Activated naive CD4-positive, alpha-beta T cell treated with anti-CD3 and anti-CD28 coated beads for 36 hours (primary cell): ENCODE results near the gene ARRDC5. TPM values are rescaled to one million over a fixed set of nuclear protein-coding genes. Genes with fewer than 3 reads are reported as not detected.
"Not testable (repeated sequence)": the region's sequence is repeated elsewhere in the genome, so short reads cannot be mapped to it uniquely, and the experiment has no call there.

Experiments used
- CTCF ChIA-PET: fragments of 350-600 bp; sonication (Branson Sonifier 250); formaldehyde crosslinking; loops from one replicate; lab custom pipeline; 2021; ENCODE audit warnings: antibody characterized with exemption; lab: Charles Lee
- DNase-seq: peaks from one replicate; pipeline ENCODE4 v3.0.0-alpha.2; 2020
- H3K27ac Mint-ChIP-seq: one replicate; pipeline ENCODE4 v1.8.0; 2021; ENCODE audit warnings: mild to moderate bottlenecking, mixed read lengths
- H3K27me3 Mint-ChIP-seq: one replicate; pipeline ENCODE4 v1.8.0; 2021; ENCODE audit warnings: low read depth, mixed read lengths
- H3K36me3 Mint-ChIP-seq: one replicate; pipeline ENCODE4 v1.8.0; 2021; ENCODE audit warnings: low read depth, mixed read lengths
- H3K4me1 Mint-ChIP-seq: one replicate; pipeline ENCODE4 v1.8.0; 2021; ENCODE audit warnings: low read depth, mixed read lengths
- H3K4me3 Mint-ChIP-seq: one replicate; pipeline ENCODE4 v1.8.0; 2021; ENCODE audit warnings: mild to moderate bottlenecking, moderate library complexity, mixed read lengths
- H3K9me3 Mint-ChIP-seq: one replicate; pipeline ENCODE4 v1.8.0; 2021; ENCODE audit warnings: mixed read lengths
- intact Hi-C: fragments of 100-400 bp; cut with micrococcal nuclease; formaldehyde crosslinking; loops from one replicate; pipeline ENCODE4 v1.15.1; 2023
- total RNA-seq, 2 experiments: library from RNA; stranded (reverse); gene quantifications; one replicate each; pipeline ENCODE4 v1.2.3, GENCODE V29; 2021

ARRDC5 gene
- total RNA-seq, 2 experiments from 2014 or later: not detected

GRCh38 chr19:4884993-4885392, 17.7 kb downstream of the ARRDC5 start:
- H3K9me3 Mint-ChIP-seq, intact Hi-C loops, CTCF ChIA-PET: not testable (repeated sequence)

GRCh38 chr19:4882874-4883273, 19.8 kb downstream of the ARRDC5 start:
- H3K4me1 Mint-ChIP-seq, H3K4me3 Mint-ChIP-seq, H3K27me3 Mint-ChIP-seq, H3K9me3 Mint-ChIP-seq, intact Hi-C loops, H3K27ac Mint-ChIP-seq, DNase-seq, H3K36me3 Mint-ChIP-seq: not testable (repeated sequence)
- CTCF ChIA-PET: interaction anchor here (0.6 kb wide), 1 partner anchor 9 kb away, joined by 3 read pairs; no protein-coding TSS in a partner anchor

More at GRCh38 chr19:4884993-4885392, 17.7 kb downstream of the ARRDC5 start:
- not testable (repeated sequence) for H3K36me3 Mint-ChIP-seq, H3K27ac Mint-ChIP-seq, DNase-seq, H3K4me1 Mint-ChIP-seq, H3K4me3 Mint-ChIP-seq, H3K27me3 Mint-ChIP-seq

- Mint-ChIP-seq H3K4me3 (peak overlapping the region; percentile 6), H3K27me3 (no peaks in the 10 kb centered on the region)
- no peak for DNase-seq
Observed at GRCh38 chr19:4879041-4879440, 23.7 kb downstream of the ARRDC5 start.

GRCh38 chr19:4878491-4878968, 24.2 kb downstream of the ARRDC5 start:
- CTCF ChIA-PET: no interaction called here
- Mint-ChIP-seq H3K9me3 (no peaks in the 10 kb centered on the region), H3K4me3 (peak overlapping the region; percentile 6), H3K4me1 (peaks cover 6% of the 10 kb centered on the region), H3K27ac (no peak overlapping the region), H3K36me3 (no peaks in the 10 kb centered on the region), H3K27me3 (no peaks in the 10 kb centered on the region)
- DNase-seq: peak; percentile 31
- intact Hi-C loops: no loop called here

More at GRCh38 chr19:4879041-4879440, 23.7 kb downstream of the ARRDC5 start:
- no peaks in the 10 kb centered on the region for H3K9me3 Mint-ChIP-seq
- intact Hi-C loops: no loop called here
- no peaks in the 10 kb centered on the region for H3K36me3 Mint-ChIP-seq
- peaks cover 6% of the 10 kb centered on the region for H3K4me1 Mint-ChIP-seq
- H3K27ac Mint-ChIP-seq: no peak overlapping the region
- CTCF ChIA-PET: interaction anchor here (0.6 to 0.9 kb wide), 2 partner anchors 8 to 13 kb away, joined by 3 to 4 read pairs; no protein-coding TSS in a partner anchor

- Mint-ChIP-seq H3K4me1 (peaks cover 6% of the 10 kb centered on the region), H3K4me3 (no peak overlapping the region), H3K9me3 (no peaks in the 10 kb centered on the region), H3K27me3 (no peaks in the 10 kb centered on the region), H3K27ac (no peak overlapping the region), H3K36me3 (no peaks in the 10 kb centered on the region)
- DNase-seq: no peak
- intact Hi-C loops: no loop called here
- CTCF ChIA-PET: no interaction called here
Observed at GRCh38 chr19:4877753-4878490, 24.8 kb downstream of the ARRDC5 start.

GRCh38 chr19:4873930-4874329, 28.8 kb downstream of the ARRDC5 start:
- DNase-seq: no peak
- H3K9me3 Mint-ChIP-seq: no peaks in the 10 kb centered on the region
- no peak overlapping the region for H3K27ac Mint-ChIP-seq
- no peaks in the 10 kb centered on the region for H3K36me3 Mint-ChIP-seq
- no peak overlapping the region for H3K4me3 Mint-ChIP-seq
- peaks cover 15% of the 10 kb centered on the region for H3K4me1 Mint-ChIP-seq
- H3K27me3 Mint-ChIP-seq: peaks cover 3% of the 10 kb centered on the region
- CTCF ChIA-PET: interaction anchor here (0.6 to 4.0 kb wide), 6 partner anchors 9 to 159 kb away, joined by 3 to 54 read pairs (median 4); no protein-coding TSS in a partner anchor
- intact Hi-C loops: no loop called here

- DNase-seq: no peak
- Mint-ChIP-seq H3K27me3 (peaks cover 3% of the 10 kb centered on the region), H3K4me3 (no peak overlapping the region), H3K4me1 (peaks cover 16% of the 10 kb centered on the region), H3K27ac (no peak overlapping the region), H3K9me3 (no peaks in the 10 kb centered on the region), H3K36me3 (no peaks in the 10 kb centered on the region)
- intact Hi-C loops: loop anchor here (1.0 kb wide), 2 partner anchors 40 to 160 kb away; no protein-coding TSS in a partner anchor
- CTCF ChIA-PET: interaction anchor here (1.1 to 4.0 kb wide), 4 partner anchors 41 to 160 kb away, joined by 3 to 54 read pairs (median 14); no protein-coding TSS in a partner anchor
Observed at GRCh38 chr19:4871711-4872110, 31.0 kb downstream of the ARRDC5 start.

- Mint-ChIP-seq H3K27me3 (peaks cover 3% of the 10 kb centered on the region), H3K9me3 (no peaks in the 10 kb centered on the region), H3K27ac (no peak overlapping the region), H3K4me1 (peaks cover 20% of the 10 kb centered on the region), H3K36me3 (no peaks in the 10 kb centered on the region), H3K4me3 (no peak overlapping the region)
- peak; percentile 57 for DNase-seq
- intact Hi-C loops: no loop called here
- CTCF ChIA-PET: interaction anchor here (0.7 to 4.0 kb wide), 5 partner anchors 9 to 161 kb away, joined by 3 to 54 read pairs (median 8); no protein-coding TSS in a partner anchor
Observed at GRCh38 chr19:4870025-4870700, 32.5 kb downstream of the ARRDC5 start.

GRCh38 chr19:4868286-4868834, 34.3 kb downstream of the ARRDC5 start:
- intact Hi-C loops: loop anchor here (5.0 kb wide), 1 partner anchor 146 kb away; the partner anchor contains the start of gene DPP9
- DNase-seq: no peak
- CTCF ChIA-PET: interaction anchor here (0.6 to 2.8 kb wide), 7 partner anchors 12 to 163 kb away, joined by 3 to 13 read pairs (median 6); no protein-coding TSS in a partner anchor
- peaks cover 20% of the 10 kb centered on the region for H3K4me1 Mint-ChIP-seq
- no peak overlapping the region for H3K27ac Mint-ChIP-seq
- peaks cover 3% of the 10 kb centered on the region for H3K27me3 Mint-ChIP-seq
- no peaks in the 10 kb centered on the region for H3K36me3 Mint-ChIP-seq
- peak overlapping the region; percentile 74 for H3K4me3 Mint-ChIP-seq
- H3K9me3 Mint-ChIP-seq: no peaks in the 10 kb centered on the region

GRCh38 chr19:4867534-4868285, 35.0 kb downstream of the ARRDC5 start, which contains the start of gene PLIN3:
TSS of gene PLIN3 (minus strand) at chr19:4867667. CDS start at chr19:4861394, 6,273 bp downstream.
- Mint-ChIP-seq H3K9me3 (no peaks in the 10 kb centered on the region), H3K36me3 (no peaks in the 10 kb centered on the region), H3K27ac (peak within 1 kb of the TSS; percentile 36), H3K4me1 (peaks cover 19% of the 10 kb centered on the region), H3K27me3 (peaks cover 3% of the 10 kb centered on the region), H3K4me3 (peak within 1 kb of the TSS; percentile 74)
- CTCF ChIA-PET: interaction anchor here (0.7 to 2.8 kb wide), 7 partner anchors 16 to 163 kb away, joined by 3 to 13 read pairs (median 5); no protein-coding TSS in a partner anchor
- DNase-seq: peak; percentile 97
- intact Hi-C loops: loop anchor here (1.0 to 5.0 kb wide), 3 partner anchors 44 to 145 kb away; partner anchors contain the start of gene DPP9
